ENCODE data around the gene NUBPL.

The NUBPL gene

GRCh38 chr14:31582286-31582691, 21.1 kb downstream of the NUBPL start:
- Histone ChIP-seq H3K4me3 (ENCODE audit: low read length, poor library complexity, severe bottlenecking) (no peak overlapping the region), H4K20me1 (ENCODE audit: insufficient read depth, low read length, poor library complexity, severe bottlenecking) (no peaks in the 10 kb centered on the region)

GRCh38 chr14:31582836-31583452, 21.7 kb downstream of the NUBPL start:
- H3K27me3 ChIP-seq (ENCODE audit: insufficient read depth, low read length, poor library complexity, severe bottlenecking) = no peaks in the 10 kb centered on the region
- H3F3A ChIP-seq (ENCODE audit: low read depth) = no peaks in the 10 kb centered on the region
- no peaks in the 10 kb centered on the region for H3K9me3 ChIP-seq (ENCODE audit: insufficient read depth, low read depth, low read length)
- H3K36me3 ChIP-seq (ENCODE audit: insufficient read depth, low read length) = no peaks in the 10 kb centered on the region
- H3K4me3 ChIP-seq (ENCODE audit: low read length, poor library complexity, severe bottlenecking) = no peak overlapping the region
- no peak overlapping the region for H3K4me2 ChIP-seq (ENCODE audit: low read depth, low read length, poor library complexity, severe bottlenecking)
- H2AFZ ChIP-seq (ENCODE audit: low read length) = no peak overlapping the region
- TF ChIP-seq CTCF (conservative IDR thresholded peaks at IDR 0.05; ENCODE audit: low read length) (no peak), EZH2phosphoT487 (IDR thresholded peaks at IDR 0.05; ENCODE audit: borderline replicate concordance) (no peak)
- H3K79me2 ChIP-seq (ENCODE audit: insufficient read depth, low read length) = no peaks in the 10 kb centered on the region
- H3K9me2 ChIP-seq (replicated peaks; ENCODE audit: low read depth, low read length) = no peaks in the 10 kb centered on the region
- H3K4me1 ChIP-seq (ENCODE audit: insufficient read depth, low read length, poor library complexity, severe bottlenecking) = peaks cover 13% of the 10 kb centered on the region
- H4K20me1 ChIP-seq (ENCODE audit: insufficient read depth, low read length, poor library complexity, severe bottlenecking) = no peaks in the 10 kb centered on the region
- no peak overlapping the region for H3K9ac ChIP-seq (ENCODE audit: low read depth, low read length, poor library complexity, severe bottlenecking)

More at GRCh38 chr14:31582286-31582691, 21.1 kb downstream of the NUBPL start:
- H3K27me3 ChIP-seq (ENCODE audit: insufficient read depth, low read length, poor library complexity, severe bottlenecking) = no peaks in the 10 kb centered on the region
- no peak for TF ChIP-seq EZH2phosphoT487 (IDR thresholded peaks at IDR 0.05; ENCODE audit: borderline replicate concordance)
- no peak for TF ChIP-seq CTCF (conservative IDR thresholded peaks at IDR 0.05; ENCODE audit: low read length)
- no peak overlapping the region for H2AFZ ChIP-seq (ENCODE audit: low read length)
- no peaks in the 10 kb centered on the region for H3K9me2 ChIP-seq (replicated peaks; ENCODE audit: low read depth, low read length)
- no peaks in the 10 kb centered on the region for H3K36me3 ChIP-seq (ENCODE audit: insufficient read depth, low read length)
- H3F3A ChIP-seq (ENCODE audit: low read depth) = no peaks in the 10 kb centered on the region
- no peaks in the 10 kb centered on the region for H3K9me3 ChIP-seq (ENCODE audit: insufficient read depth, low read depth, low read length)
- H3K9ac ChIP-seq (ENCODE audit: low read depth, low read length, poor library complexity, severe bottlenecking) = no peak overlapping the region
- no peaks in the 10 kb centered on the region for H3K79me2 ChIP-seq (ENCODE audit: insufficient read depth, low read length)
- peaks cover 13% of the 10 kb centered on the region for H3K4me1 ChIP-seq (ENCODE audit: insufficient read depth, low read length, poor library complexity, severe bottlenecking)
- H3K4me2 ChIP-seq (ENCODE audit: low read depth, low read length, poor library complexity, severe bottlenecking) = no peak overlapping the region

GRCh38 chr14:31590206-31590605, 29.0 kb downstream of the NUBPL start:
- H3K4me2 ChIP-seq (ENCODE audit: low read depth, low read length, poor library complexity, severe bottlenecking) = no peak overlapping the region
- no peaks in the 10 kb centered on the region for H3K27me3 ChIP-seq (ENCODE audit: insufficient read depth, low read length, poor library complexity, severe bottlenecking)

More at GRCh38 chr14:31590206-31590605, 29.0 kb downstream of the NUBPL start:
- Histone ChIP-seq H3K9me2 (replicated peaks; ENCODE audit: low read depth, low read length) (no peaks in the 10 kb centered on the region), H3K9ac (ENCODE audit: low read depth, low read length, poor library complexity, severe bottlenecking) (no peak overlapping the region), H3K79me2 (ENCODE audit: insufficient read depth, low read length) (no peaks in the 10 kb centered on the region), H3K4me3 (ENCODE audit: low read length, poor library complexity, severe bottlenecking) (no peak overlapping the region), H3K4me1 (ENCODE audit: insufficient read depth, low read length, poor library complexity, severe bottlenecking) (peaks cover 13% of the 10 kb centered on the region), H2AFZ (ENCODE audit: low read length) (no peak overlapping the region), H4K20me1 (ENCODE audit: insufficient read depth, low read length, poor library complexity, severe bottlenecking) (no peaks in the 10 kb centered on the region), H3K36me3 (ENCODE audit: insufficient read depth, low read length) (no peaks in the 10 kb centered on the region), H3K9me3 (ENCODE audit: insufficient read depth, low read depth, low read length) (no peaks in the 10 kb centered on the region), H3F3A (ENCODE audit: low read depth) (no peaks in the 10 kb centered on the region)
- TF ChIP-seq EZH2phosphoT487 (IDR thresholded peaks at IDR 0.05; ENCODE audit: borderline replicate concordance) (no peak), CTCF (conservative IDR thresholded peaks at IDR 0.05; ENCODE audit: low read length) (no peak)
